Measurements from ENCODE around the gene NPC1. TPM values are rescaled to one million over a fixed set of nuclear protein-coding genes. Genes with fewer than 3 reads are reported as not detected.
"Not testable (repeated sequence)": the region's sequence is repeated elsewhere in the genome, so short reads cannot be mapped to it uniquely, and the experiment has no call there.

Gene NPC1
- total RNA-seq, 1 donor from 2014 or later = 36.5 TPM

GRCh38 chr18:23618862-23619387 is 32.6 kb upstream of the NPC1 start:
- peaks cover 17% of the 10 kb centered on the region for H3K4me1 Mint-ChIP-seq
- H3K27me3 Mint-ChIP-seq = peaks cover 34% of the 10 kb centered on the region
- H3K36me3 Mint-ChIP-seq (ENCODE audit: low read depth) = no peaks in the 10 kb centered on the region
- no peaks in the 10 kb centered on the region for H3K9me3 Mint-ChIP-seq
- DNase-seq = peak; percentile 17
- POLR2A ChIA-PET = no interaction called here
- no peak for TF ChIP-seq CTCF (IDR thresholded peaks at IDR 0.05)
- H3K4me3 Mint-ChIP-seq = peak overlapping the region; percentile 58
- H3K27ac Mint-ChIP-seq = no peak overlapping the region
- intact Hi-C loops (cut with micrococcal nuclease) = no loop called here
- CTCF ChIA-PET = interaction anchor here (0.6 to 1.0 kb wide), 4 partner anchors 11 to 300 kb away, joined by 3 to 4 read pairs (median 3); no protein-coding TSS in a partner anchor
- peak; percentile 18 for ATAC-seq (ENCODE audit: low read depth)

DNA sequence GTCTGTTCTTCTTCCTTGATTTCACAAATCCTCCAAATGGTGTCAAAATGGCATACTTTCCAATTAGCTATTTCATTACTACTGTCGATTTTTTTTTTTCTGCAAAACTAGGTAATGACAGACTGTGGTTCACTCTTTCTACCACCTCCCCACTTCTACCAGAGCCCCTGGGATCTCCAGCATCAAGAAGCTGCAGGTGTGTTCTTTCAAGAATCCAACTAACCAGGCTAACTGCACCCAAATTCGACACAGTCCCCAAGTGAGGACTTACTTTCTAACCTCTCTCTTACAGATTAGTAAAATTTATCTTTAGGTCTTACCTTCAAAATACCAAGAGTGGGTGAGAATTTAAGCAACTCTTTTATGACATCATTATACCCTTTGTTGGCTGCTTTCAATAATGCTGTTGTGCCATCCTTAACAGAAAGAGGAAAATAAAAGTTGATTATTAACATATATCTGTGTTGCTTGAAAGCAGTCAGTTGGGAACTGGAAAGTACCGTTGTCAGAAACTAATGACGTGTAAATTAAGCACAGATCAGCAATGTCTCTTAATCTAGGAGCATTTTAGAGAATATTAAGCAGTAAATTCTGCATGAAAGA is 31.2 kb upstream of the NPC1 start:
- ChIA-PET CTCF (no interaction called here), POLR2A (interaction anchor here (0.7 kb wide), 1 partner anchor 486 kb away, joined by 5 read pairs; no protein-coding TSS in a partner anchor)
- Mint-ChIP-seq H3K9me3 (no peaks in the 10 kb centered on the region), H3K27ac (no peak overlapping the region), H3K4me1 (peaks cover 17% of the 10 kb centered on the region), H3K4me3 (peak overlapping the region; percentile 35), H3K27me3 (peaks cover 34% of the 10 kb centered on the region), H3K36me3 (ENCODE audit: low read depth) (no peaks in the 10 kb centered on the region)
- no peak for TF ChIP-seq CTCF (IDR thresholded peaks at IDR 0.05)
- peak; percentile 44 for ATAC-seq (ENCODE audit: low read depth)
- intact Hi-C loops (cut with micrococcal nuclease) = no loop called here
- DNase-seq = no peak

DNA sequence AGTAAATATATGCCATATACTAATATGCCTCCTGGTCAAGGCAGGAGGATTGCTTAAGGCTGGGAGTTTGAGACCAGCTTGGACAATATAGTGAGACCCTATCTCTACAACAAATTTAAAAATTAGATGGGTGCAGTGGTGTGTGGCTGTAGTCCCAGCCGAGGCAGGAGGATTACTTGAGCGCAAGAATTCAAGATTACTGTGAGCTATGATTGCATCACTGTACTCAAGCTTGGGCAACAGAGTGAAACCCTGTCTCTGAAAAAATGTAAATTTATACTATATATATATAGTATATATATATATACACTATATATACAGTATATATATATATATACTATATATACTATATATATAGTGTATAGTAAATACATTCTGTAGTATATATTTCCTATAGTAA is 30.0 kb upstream of the NPC1 start:
- CTCF ChIA-PET = no interaction called here
- no peaks in the 10 kb centered on the region for H3K9me3 Mint-ChIP-seq
- TF ChIP-seq CTCF (IDR thresholded peaks at IDR 0.05) = no peak
- POLR2A ChIA-PET = no interaction called here
- no peak for DNase-seq
- peaks cover 17% of the 10 kb centered on the region for H3K4me1 Mint-ChIP-seq
- H3K27me3 Mint-ChIP-seq = peaks cover 25% of the 10 kb centered on the region
- ATAC-seq (ENCODE audit: low read depth) = no peak
- H3K27ac Mint-ChIP-seq = no peak overlapping the region
- no peaks in the 10 kb centered on the region for H3K36me3 Mint-ChIP-seq (ENCODE audit: low read depth)
- intact Hi-C loops (cut with micrococcal nuclease) = no loop called here
- H3K4me3 Mint-ChIP-seq = no peak overlapping the region

GRCh38 chr18:23614891-23615290 is 28.6 kb upstream of the NPC1 start:
- Mint-ChIP-seq H3K27ac (no peak overlapping the region), H3K27me3 (peaks cover 12% of the 10 kb centered on the region), H3K9me3 (no peaks in the 10 kb centered on the region), H3K36me3 (ENCODE audit: low read depth) (no peaks in the 10 kb centered on the region), H3K4me3 (no peak overlapping the region), H3K4me1 (peaks cover 17% of the 10 kb centered on the region)
- POLR2A ChIA-PET = no interaction called here
- no peak for ATAC-seq (ENCODE audit: low read depth)
- intact Hi-C loops (cut with micrococcal nuclease) = no loop called here
- DNase-seq = no peak
- CTCF ChIA-PET = no interaction called here
- TF ChIP-seq CTCF (IDR thresholded peaks at IDR 0.05) = no peak

DNA sequence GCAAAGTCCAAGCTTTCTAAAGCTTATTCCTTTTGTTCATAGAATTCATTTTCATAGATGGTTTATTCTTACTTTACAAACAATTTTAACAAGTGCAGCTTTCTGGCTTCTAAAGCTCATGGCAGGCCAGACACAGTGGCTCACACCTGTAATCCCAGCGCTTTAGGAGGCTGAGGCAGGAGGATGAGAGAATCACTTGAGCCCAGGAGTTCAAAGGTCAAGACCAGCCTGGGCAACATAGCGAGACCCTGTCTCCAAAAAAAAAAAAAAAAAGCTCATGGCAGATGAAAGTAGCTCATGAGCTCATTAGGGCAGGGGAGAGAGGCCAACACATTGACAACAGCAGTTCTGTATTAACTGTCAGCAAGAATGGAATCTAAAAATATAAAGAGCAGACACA is 28.1 kb upstream of the NPC1 start:
- intact Hi-C loops (cut with micrococcal nuclease) = no loop called here
- POLR2A ChIA-PET = no interaction called here
- H3K27me3 Mint-ChIP-seq = peaks cover 8% of the 10 kb centered on the region
- H3K36me3 Mint-ChIP-seq (ENCODE audit: low read depth) = no peaks in the 10 kb centered on the region
- CTCF ChIA-PET = no interaction called here
- TF ChIP-seq CTCF (IDR thresholded peaks at IDR 0.05) = no peak
- no peak for DNase-seq
- peaks cover 14% of the 10 kb centered on the region for H3K4me1 Mint-ChIP-seq
- H3K9me3 Mint-ChIP-seq = no peaks in the 10 kb centered on the region
- ATAC-seq (ENCODE audit: low read depth) = no peak
- no peak overlapping the region for H3K4me3 Mint-ChIP-seq
- no peak overlapping the region for H3K27ac Mint-ChIP-seq

- POLR2A ChIA-PET = interaction anchor here (0.7 kb wide), 1 partner anchor 71 kb away, joined by 3 read pairs; no protein-coding TSS in a partner anchor
- CTCF ChIA-PET = interaction anchor here (1.4 kb wide), 1 partner anchor 9 kb away, joined by 5 read pairs; no protein-coding TSS in a partner anchor
- H3K27ac Mint-ChIP-seq; H3K4me3 Mint-ChIP-seq; H3K4me1 Mint-ChIP-seq; ATAC-seq (ENCODE audit: low read depth); intact Hi-C loops (cut with micrococcal nuclease); H3K36me3 Mint-ChIP-seq (ENCODE audit: low read depth); DNase-seq; H3K27me3 Mint-ChIP-seq; H3K9me3 Mint-ChIP-seq: not testable (repeated sequence)
These were observed 26.8 kb upstream of the NPC1 start for GRCh38 chr18:23613091-23613475.

All from activated B cell treated with CpG ODN at 0.5 μM for 24 hours (primary cell).